Brain microvascular endothelial cell (primary cell): Measurements from ENCODE around the gene IHH.
A peak's percentile ranks its signal among the peaks of the same experiment; 100 is the strongest.

ENCODE experiments used
- DNase-seq: peaks from one replicate; pipeline ENCODE4 v3.0.0-alpha.2; 2020
- H3K27ac ChIP-seq: fragments of 250-450 bp; sonication (Bioruptor Pico); 2 replicates; pipeline ENCODE4 v1.5.1; 2020; ENCODE audit warnings: mild to moderate bottlenecking, moderate library complexity
- H3K27me3 ChIP-seq: fragments of 250-450 bp; sonication (Bioruptor Pico); replicated peaks from 2 replicates; pipeline ENCODE4 v1.5.1; 2020; ENCODE audit warnings: mild to moderate bottlenecking
- H3K36me3 ChIP-seq: fragments of 250-450 bp; sonication (Bioruptor Pico); replicated peaks from 2 replicates; pipeline ENCODE4 v1.5.1; 2020; ENCODE audit warnings: mild to moderate bottlenecking
- H3K4me3 ChIP-seq: 2 replicates; pipeline ENCODE4 v1.5.1; 2011; ENCODE audit warnings: low read depth, mild to moderate bottlenecking, control low read depth, low read length, moderate library complexity
- CTCF ChIP-seq: IDR thresholded peaks from 2 replicates; pipeline ENCODE4 v1.5.1; 2011; ENCODE audit warnings: low read depth, mild to moderate bottlenecking, moderate library complexity, low read length, control low read depth, inconsistent platforms; ENCODE audit errors: missing control alignments
- in situ Hi-C: cut with HindIII; loops from 2 replicates; pipeline ENCODE4 v1.10.0; 2017; ENCODE audit warnings: low sequenced_read_pairs, low pct_ligation_motif_present

IHH gene

GRCh38 chr2:219010162-219010756 is 50.5 kb downstream of the IHH start:
- Histone ChIP-seq H3K27me3 (no peaks in the 10 kb centered on the region), H3K4me3 (no peak overlapping the region), H3K36me3 (no peaks in the 10 kb centered on the region), H3K27ac (no peak overlapping the region)
- DNase-seq, result no peak
- in situ Hi-C loops, result no loop called here
- peak; percentile 45 for TF ChIP-seq CTCF

- Histone ChIP-seq H3K27me3 (peaks cover 6% of the 10 kb centered on the region), H3K27ac (no peak overlapping the region), H3K4me3 (no peak overlapping the region), H3K36me3 (no peaks in the 10 kb centered on the region)
- no peak for DNase-seq
- TF ChIP-seq CTCF, result no peak
- in situ Hi-C loops, result no loop called here
These were observed 51.4 kb downstream of the IHH start for GRCh38 chr2:219009294-219009693.
